ENCODE results near the gene PLA2G4A. TPM values are rescaled to one million over a fixed set of nuclear protein-coding genes. Genes with fewer than 3 reads are reported as not detected.

PLA2G4A gene
- total RNA-seq, 4 donors from 2014 or later: 2.0 to 8.3 (median 6.1) TPM

DNA sequence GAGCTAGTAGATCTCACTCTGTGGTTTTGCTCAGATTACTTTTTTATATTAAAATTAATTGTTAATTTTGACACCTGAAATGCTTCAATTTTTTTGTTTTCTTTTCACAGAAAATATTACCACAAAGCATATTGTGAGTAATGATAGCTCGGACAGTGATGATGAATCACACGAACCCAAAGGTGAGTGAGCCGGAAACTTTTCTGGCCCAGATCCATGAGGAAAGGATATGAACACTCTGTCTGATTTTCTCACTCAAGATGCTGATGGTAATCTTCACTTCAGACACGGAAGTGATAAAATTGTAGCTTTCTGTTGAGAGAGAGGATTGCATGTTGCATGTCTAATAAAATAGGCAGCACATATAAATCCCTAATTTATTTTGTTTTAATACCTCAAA is 121.8 kb downstream of the PLA2G4A start:
- intact Hi-C loops (cut with DNase I; ENCODE audit: low total_unique reads): no loop called here
- 82 to 87% methylated on average over 4 of the region's 4 CpGs for WGBS, 2 donors (ENCODE audit: low coverage in 1 of 2)

DNA sequence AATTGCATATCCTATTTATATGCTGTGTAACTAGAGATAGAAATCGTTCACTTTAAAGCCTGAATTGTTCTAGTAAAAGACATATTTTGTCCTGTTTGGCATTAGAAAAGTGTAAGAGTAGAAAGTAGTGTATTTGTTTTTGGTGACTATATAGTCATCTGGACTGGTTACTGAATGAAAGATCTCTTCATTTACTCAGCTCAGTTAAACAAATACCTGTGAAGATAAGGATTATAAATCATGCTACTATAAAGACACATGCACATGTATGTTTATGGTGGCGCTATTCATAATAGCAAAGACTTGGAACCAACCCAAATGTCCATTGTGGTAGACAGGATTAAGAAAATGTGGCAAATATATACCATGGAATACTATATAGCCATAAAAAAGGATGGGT is 125.1 kb downstream of the PLA2G4A start:
- WGBS, 2 donors (ENCODE audit: low coverage in 1 of 2): 38 to 48% methylated on average over 2 of the region's 2 CpGs
- intact Hi-C loops (cut with DNase I; ENCODE audit: low total_unique reads): no loop called here
- DNase-seq: no peak
- Histone ChIP-seq H3K36me3 (peaks cover 0 to 5% (median 0%) of the 10 kb centered on the region in 4 donors), H3K9me3 (no peaks in the 10 kb centered on the region), H3K4me3 (no peak overlapping the region), H3K27me3 (no peaks in the 10 kb centered on the region), H3K27ac (no peak overlapping the region), H3K4me1 (no peaks in the 10 kb centered on the region)
- in situ Hi-C loops (cut with MboI; ENCODE audit: low pct_ligation_motif_present in 1 of 4, low pct_unique_long_range_greater_than_20kb in 1 of 4, low sequenced_read_pairs in 3 of 4): no loop called here
- TF ChIP-seq EP300 (IDR thresholded peaks at IDR 0.05; ENCODE audit: low read depth) (no peak), POLR2AphosphoS5 (IDR thresholded peaks at IDR 0.05) (no peak)

More for the DNA sequence above, 121.8 kb downstream of the PLA2G4A start:
- Histone ChIP-seq H3K27me3 (no peaks in the 10 kb centered on the region), H3K4me1 (no peaks in the 10 kb centered on the region), H3K36me3 (peaks cover 0 to 5% (median 0%) of the 10 kb centered on the region in 4 donors), H3K27ac (no peak overlapping the region), H3K4me3 (no peak overlapping the region), H3K9me3 (no peaks in the 10 kb centered on the region)
- DNase-seq: no peak
- no peak for TF ChIP-seq POLR2AphosphoS5 (IDR thresholded peaks at IDR 0.05)
- in situ Hi-C loops (cut with MboI; ENCODE audit: low pct_ligation_motif_present in 1 of 4, low pct_unique_long_range_greater_than_20kb in 1 of 4, low sequenced_read_pairs in 3 of 4): no loop called here

DNA sequence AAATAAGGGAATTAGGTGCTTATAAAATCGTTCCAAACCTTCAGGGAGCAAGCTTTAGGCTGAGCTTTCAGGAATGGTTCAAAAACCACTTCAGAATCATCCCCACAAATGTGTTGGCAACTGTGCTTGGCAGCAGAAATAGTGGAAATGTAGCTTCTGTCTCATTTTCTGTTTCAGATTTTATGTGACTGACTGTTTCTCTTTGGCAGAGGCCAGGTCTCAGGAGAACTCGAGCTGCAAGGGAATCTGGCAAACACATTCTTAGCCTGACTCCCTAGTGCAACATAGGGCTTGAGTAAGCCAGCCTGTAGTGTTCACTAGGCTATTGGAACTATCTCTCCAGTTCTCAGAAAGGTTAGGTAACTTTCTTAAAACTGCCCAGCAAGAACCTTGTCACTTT is 128.6 kb downstream of the PLA2G4A start:
- Histone ChIP-seq H3K27me3 (no peaks in the 10 kb centered on the region), H3K36me3 (no peaks in the 10 kb centered on the region), H3K9me3 (no peaks in the 10 kb centered on the region), H3K4me1 (no peaks in the 10 kb centered on the region), H3K27ac (no peak overlapping the region), H3K4me3 (no peak overlapping the region)
- WGBS, 2 donors (ENCODE audit: low coverage in 1 of 2): 24 to 67% methylated on average over 1 to 2 of the region's 2 CpGs
- no peak for DNase-seq
- in situ Hi-C loops (cut with MboI; ENCODE audit: low pct_ligation_motif_present in 1 of 4, low pct_unique_long_range_greater_than_20kb in 1 of 4, low sequenced_read_pairs in 3 of 4): no loop called here
- intact Hi-C loops (cut with DNase I; ENCODE audit: low total_unique reads): no loop called here
- TF ChIP-seq POLR2A (IDR thresholded peaks at IDR 0.05) (no peak), EP300 (IDR thresholded peaks at IDR 0.05; ENCODE audit: low read depth) (no peak), POLR2AphosphoS5 (IDR thresholded peaks at IDR 0.05) (no peak)
- TF ChIP-seq, protein P1, sequence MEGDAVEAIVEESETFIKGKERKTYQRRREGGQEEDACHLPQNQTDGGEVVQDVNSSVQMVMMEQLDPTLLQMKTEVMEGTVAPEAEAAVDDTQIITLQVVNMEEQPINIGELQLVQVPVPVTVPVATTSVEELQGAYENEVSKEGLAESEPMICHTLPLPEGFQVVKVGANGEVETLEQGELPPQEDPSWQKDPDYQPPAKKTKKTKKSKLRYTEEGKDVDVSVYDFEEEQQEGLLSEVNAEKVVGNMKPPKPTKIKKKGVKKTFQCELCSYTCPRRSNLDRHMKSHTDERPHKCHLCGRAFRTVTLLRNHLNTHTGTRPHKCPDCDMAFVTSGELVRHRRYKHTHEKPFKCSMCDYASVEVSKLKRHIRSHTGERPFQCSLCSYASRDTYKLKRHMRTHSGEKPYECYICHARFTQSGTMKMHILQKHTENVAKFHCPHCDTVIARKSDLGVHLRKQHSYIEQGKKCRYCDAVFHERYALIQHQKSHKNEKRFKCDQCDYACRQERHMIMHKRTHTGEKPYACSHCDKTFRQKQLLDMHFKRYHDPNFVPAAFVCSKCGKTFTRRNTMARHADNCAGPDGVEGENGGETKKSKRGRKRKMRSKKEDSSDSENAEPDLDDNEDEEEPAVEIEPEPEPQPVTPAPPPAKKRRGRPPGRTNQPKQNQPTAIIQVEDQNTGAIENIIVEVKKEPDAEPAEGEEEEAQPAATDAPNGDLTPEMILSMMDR (IDR thresholded peaks at IDR 0.05): no peak

DNA sequence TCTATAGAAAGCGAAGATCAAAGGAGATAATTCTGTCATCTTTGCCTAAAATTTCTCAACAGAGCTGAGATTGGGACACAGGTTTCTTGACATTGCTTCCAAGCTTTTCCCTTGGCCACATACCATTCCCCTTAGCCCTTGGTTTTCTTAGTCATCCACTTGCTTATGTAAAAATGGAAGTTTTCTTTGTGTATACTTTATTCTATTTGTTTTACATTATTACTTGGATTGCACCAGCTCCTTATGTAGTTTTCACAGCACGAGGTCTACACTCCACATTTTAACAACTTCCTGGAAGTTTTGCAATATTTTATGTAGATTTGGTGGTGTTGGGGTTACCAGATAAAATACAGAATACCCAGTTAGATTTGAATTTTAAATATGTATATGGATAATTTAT is 129.8 kb downstream of the PLA2G4A start:
- DNase-seq: no peak
- Histone ChIP-seq H3K4me1 (no peaks in the 10 kb centered on the region), H3K27me3 (no peaks in the 10 kb centered on the region), H3K4me3 (no peak overlapping the region), H3K36me3 (no peaks in the 10 kb centered on the region), H3K9me3 (no peaks in the 10 kb centered on the region), H3K27ac (no peak overlapping the region)
- no peak for TF ChIP-seq POLR2A (IDR thresholded peaks at IDR 0.05)
- TF ChIP-seq, protein P1 (IDR thresholded peaks at IDR 0.05): no peak
- no peak for TF ChIP-seq EP300 (IDR thresholded peaks at IDR 0.05; ENCODE audit: low read depth)
- TF ChIP-seq POLR2AphosphoS5 (IDR thresholded peaks at IDR 0.05): no peak
- WGBS, 2 donors (ENCODE audit: low coverage in 1 of 2): 60 to 64% methylated on average over 2 of the region's 2 CpGs
- intact Hi-C loops (cut with DNase I; ENCODE audit: low total_unique reads) (no loop called here), in situ Hi-C loops (cut with MboI; ENCODE audit: low pct_ligation_motif_present in 1 of 4, low pct_unique_long_range_greater_than_20kb in 1 of 4, low sequenced_read_pairs in 3 of 4) (no loop called here)

DNA sequence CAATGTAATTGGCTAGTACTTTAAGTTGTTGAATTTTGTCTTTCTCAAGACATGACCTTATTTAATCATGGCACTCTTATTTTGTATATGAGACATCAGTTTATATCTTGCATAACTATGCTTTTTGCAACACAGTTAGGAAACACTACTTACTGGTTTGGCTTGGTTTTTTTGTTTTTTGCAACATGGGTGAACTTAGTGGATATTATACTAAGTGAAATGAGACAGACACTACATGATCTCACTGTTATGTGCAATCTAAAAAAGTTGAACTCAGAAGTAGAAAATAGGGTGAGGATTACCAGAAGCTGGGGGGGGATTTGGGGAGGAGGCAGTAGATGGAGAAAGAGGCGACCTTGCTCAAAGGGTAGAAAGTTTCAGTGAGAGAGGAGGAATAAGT is 132.1 kb downstream of the PLA2G4A start:
- no peaks in the 10 kb centered on the region for H3K27me3 ChIP-seq
- DNase-seq: no peak
- H3K4me3 ChIP-seq: no peak overlapping the region
- no peak for TF ChIP-seq POLR2A (IDR thresholded peaks at IDR 0.05)
- TF ChIP-seq EP300 (IDR thresholded peaks at IDR 0.05; ENCODE audit: low read depth): no peak
- TF ChIP-seq POLR2AphosphoS5 (IDR thresholded peaks at IDR 0.05): peak in 2 of 3 donors; percentile 33 to 58
- peak overlapping the region in 3 of 4 donors; percentile 4 to 26 (median 13) for H3K27ac ChIP-seq
- H3K9me3 ChIP-seq: no peaks in the 10 kb centered on the region
- intact Hi-C loops (cut with DNase I; ENCODE audit: low total_unique reads): no loop called here
- no peaks in the 10 kb centered on the region for H3K4me1 ChIP-seq
- 80 to 91% methylated on average over 1 of the region's 1 CpG for WGBS, 2 donors (ENCODE audit: low coverage in 1 of 2)
- no peaks in the 10 kb centered on the region for H3K36me3 ChIP-seq
- in situ Hi-C loops (cut with MboI; ENCODE audit: low pct_ligation_motif_present in 1 of 4, low pct_unique_long_range_greater_than_20kb in 1 of 4, low sequenced_read_pairs in 3 of 4): no loop called here

DNA sequence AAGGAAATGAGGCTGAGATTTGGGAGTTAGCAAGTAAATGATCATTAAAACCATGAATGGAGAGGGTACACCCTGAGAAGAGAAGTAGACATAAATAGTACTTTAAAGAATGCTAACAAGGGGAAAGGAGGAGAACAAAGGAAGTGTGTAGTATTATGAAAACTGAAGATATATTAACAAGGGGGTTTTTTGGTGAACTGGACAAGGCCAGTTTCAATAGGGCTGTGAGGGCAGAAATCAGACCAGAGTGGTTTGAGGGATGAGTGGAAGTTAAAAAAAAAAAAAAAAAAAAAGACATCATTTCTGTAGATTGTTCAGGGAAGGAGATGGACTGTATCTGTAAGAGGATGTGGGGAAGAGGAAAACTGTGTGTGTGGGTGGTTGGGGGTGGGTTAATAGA is 137.1 kb downstream of the PLA2G4A start:
- Histone ChIP-seq H3K9me3 (no peaks in the 10 kb centered on the region), H3K27me3 (no peaks in the 10 kb centered on the region), H3K4me3 (no peak overlapping the region), H3K27ac (no peak overlapping the region), H3K36me3 (no peaks in the 10 kb centered on the region), H3K4me1 (no peaks in the 10 kb centered on the region)
- intact Hi-C loops (cut with DNase I; ENCODE audit: low total_unique reads) (no loop called here), in situ Hi-C loops (cut with MboI; ENCODE audit: low pct_ligation_motif_present in 1 of 4, low pct_unique_long_range_greater_than_20kb in 1 of 4, low sequenced_read_pairs in 3 of 4) (no loop called here)
- TF ChIP-seq POLR2AphosphoS5 (IDR thresholded peaks at IDR 0.05): no peak
- TF ChIP-seq POLR2A (IDR thresholded peaks at IDR 0.05): no peak
- no peak for TF ChIP-seq EP300 (IDR thresholded peaks at IDR 0.05; ENCODE audit: low read depth)
- TF ChIP-seq, protein P1 (IDR thresholded peaks at IDR 0.05): no peak
- DNase-seq: no peak

All from transverse colon (tissue), 4 donors.